HG03159 (cell line): Measurements from ENCODE around the gene GSTO1.
"Not testable (repeated sequence)": the region's sequence is repeated elsewhere in the genome, so short reads cannot be mapped to it uniquely, and the experiment has no call there.

Experiments
- ATAC-seq: cut with Tn5 transposase; IDR thresholded peaks from one replicate; pipeline ENCODE4 v1.9.1; 2021; ENCODE audit warnings: mild to moderate bottlenecking, moderate library complexity; ENCODE audit not compliant: unreplicated experiment

GSTO1 gene

GRCh38 chr10:104248931-104249330, 5.8 kb upstream of the GSTO1 start:
- not testable (repeated sequence) for ATAC-seq

DNA sequence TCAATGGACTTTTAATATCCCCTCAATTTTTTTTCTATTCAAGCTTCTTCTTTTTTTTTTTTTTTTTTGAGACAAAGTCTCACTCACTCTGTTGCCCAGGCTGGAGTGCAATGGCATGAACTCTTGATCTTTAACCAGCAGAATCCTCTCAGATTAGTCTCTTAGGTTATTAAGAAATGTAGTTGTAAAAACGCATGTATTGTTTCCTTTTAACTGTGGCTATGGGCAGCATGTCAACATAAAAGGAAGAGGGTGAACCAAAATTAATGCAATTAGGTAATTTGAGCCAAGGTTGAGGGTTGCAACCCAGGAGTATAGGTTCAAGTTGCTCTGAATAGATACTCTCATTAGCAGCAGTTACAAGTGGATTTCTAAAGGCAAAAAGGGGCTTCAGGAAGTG, 4.3 kb upstream of the GSTO1 start:
- ATAC-seq, result no peak

GRCh38 chr10:104251443-104251842, 3.2 kb upstream of the GSTO1 start:
- no peak for ATAC-seq

DNA sequence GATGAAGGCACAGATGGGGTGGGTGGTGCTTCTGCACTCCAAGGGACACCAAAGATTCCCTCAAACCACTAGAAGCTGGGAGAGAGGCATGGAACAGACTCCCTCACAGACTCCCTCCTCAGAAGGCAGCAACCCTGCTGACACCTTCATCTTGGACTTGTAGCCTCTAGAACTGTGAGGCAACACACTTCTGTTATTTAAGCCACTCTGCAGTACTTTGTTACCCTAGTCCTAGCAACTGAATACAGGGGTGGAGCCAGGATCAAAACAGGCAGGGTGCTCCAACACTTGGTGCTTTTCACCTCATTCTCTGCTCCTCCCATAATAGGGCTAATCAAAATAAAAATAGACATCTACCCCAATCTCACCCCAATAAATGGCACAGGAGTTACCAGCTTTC, 2.3 kb upstream of the GSTO1 start:
- ATAC-seq, result no peak

DNA sequence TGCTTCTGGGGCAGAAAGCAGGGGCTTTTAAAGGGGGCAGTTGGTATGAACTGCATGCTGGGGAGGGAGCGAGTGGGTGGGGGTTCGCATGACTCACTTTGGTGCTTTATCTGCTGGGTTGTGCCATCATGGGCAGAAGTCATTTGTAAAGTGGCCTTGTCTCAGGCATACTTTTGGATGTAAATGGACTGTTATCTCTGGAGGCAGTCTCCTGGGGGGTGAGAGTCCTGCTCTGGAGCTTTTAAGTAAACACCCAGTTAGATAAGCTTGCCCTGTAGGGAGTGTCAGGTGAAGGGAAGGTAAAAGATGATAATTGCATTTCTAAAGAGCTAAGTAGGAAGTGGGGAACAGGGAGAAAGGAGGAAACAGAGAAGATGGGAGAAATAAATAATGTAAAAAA, 1.6 kb upstream of the GSTO1 start:
- ATAC-seq, result no peak

- ATAC-seq, result no peak
Observed at GRCh38 chr10:104253606-104254410, 884 bp upstream of the GSTO1 start.

- ATAC-seq, result no peak
Observed at GRCh38 chr10:104255311-104255981, 754 bp downstream of the GSTO1 start.

DNA sequence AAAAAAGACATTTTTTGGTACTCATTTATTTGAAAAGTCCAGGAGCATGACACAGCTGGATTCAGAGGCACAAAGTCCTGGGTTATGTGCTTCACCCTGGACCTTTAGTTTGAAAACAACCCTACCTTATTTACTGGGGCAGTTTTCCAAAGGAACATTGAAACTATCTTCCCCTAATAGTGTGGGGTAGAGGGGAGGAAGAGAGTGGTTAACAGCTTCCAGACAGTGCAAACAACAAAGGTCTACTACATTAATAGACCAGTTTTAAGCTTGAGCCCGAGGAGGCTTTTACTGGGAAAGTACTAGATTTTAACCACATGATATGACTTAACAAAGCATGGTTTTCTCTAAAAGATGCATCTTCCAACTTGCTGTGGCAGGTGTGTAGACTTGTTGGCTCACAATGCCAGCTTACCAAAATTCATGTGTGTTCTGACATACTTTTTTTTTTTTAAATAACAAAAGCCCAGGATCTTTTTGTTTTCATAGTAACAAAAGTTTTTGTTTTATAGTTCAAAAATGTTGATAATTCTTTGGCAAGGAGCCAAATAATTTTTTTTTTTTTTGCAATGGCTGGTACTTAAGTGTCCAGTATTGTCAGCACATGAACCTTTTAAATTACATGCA, 1.8 kb downstream of the GSTO1 start:
- no peak for ATAC-seq

DNA sequence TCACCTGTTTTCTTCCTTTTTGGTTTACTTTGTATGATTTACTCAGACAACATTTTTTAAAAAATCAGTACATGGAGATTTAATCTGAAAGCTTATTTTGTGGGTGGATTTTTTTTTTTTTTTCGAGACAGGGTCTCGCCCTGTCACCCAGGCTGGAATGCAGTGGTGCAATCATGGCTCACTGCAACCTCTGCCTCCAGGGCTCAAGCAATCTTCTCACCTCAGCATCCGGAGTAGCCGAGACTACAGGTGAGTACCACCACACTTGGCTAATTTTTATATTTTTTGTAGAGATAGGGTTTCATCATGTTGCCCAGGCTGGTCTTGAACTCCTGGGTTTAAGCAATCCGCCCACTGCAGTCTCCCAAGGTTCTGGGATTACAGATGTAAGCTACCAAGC, 2.5 kb downstream of the GSTO1 start:
- no peak for ATAC-seq

DNA sequence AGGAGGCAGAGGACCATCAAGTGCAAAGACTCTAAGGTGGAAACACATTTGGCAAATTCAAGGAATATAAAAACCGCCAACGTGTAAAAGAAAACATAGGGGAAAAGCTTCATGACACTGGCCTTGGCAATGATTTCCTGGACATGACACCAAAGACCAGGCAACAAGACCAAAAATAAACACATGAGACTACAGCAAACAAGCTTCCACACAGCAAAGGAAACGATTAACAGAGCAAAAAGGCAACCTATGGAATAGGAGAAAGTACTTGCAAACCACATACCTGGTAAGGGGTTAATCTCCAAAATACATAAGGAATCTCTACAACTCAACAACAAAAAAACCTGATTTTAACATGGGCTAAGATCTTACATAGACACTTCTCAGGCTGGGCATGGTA, 3.5 kb downstream of the GSTO1 start:
- no peak for ATAC-seq

GRCh38 chr10:104259456-104259855, 4.8 kb downstream of the GSTO1 start:
- ATAC-seq, result no peak

DNA sequence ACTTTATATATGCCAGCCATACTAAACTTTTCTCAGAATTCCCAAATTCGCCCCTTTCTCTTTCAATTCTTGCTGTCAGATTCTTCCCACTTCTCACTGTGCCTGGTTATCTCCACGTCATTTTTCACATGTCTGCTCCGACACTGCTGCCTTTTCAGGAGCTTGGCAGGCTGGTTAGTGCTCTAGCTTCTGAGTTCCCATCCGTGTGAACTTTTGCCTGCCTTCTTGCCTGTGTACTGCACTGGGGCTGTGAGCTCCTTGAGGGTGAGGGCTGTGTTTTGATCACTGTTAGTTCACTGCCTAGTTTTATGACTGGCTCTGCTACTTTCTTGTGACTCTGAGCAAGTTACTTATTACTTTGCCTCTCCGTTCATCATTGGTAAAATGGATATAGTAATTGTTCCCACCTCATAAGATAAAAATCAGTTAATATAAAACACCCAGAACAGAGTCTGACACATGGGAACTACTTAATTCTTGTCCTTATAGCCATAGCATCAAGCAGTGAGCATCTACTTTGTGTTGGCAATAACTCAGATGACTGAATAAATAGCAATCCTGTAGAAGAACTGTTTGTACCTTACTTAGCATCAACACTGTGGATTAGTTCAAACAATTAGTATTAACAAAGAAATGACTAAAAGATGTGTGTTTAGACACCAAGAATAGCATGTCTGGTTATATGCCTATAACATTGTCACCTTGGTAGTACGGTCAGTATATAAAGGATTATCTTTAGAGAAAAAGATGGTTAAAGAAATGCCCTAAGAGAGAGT, 5.5 kb downstream of the GSTO1 start:
- ATAC-seq, result no peak

DNA sequence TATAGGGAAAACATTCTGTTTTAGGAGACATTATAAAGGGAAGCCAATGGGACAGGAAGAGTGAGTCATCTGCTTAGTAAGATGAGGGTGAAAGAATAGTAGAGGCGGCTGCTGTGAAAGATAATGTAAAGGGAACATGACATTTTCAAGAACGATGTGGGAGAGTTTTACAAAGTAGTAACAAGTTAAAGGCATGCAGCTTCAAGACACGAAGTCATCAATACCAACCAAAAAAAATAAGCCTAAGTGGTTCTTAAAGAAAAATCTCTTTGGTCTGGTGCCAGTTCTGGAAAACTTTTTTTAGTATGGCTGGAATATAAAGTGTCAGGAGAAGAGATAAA, 6.1 kb downstream of the GSTO1 start:
- no peak for ATAC-seq

- no peak for ATAC-seq
Observed at GRCh38 chr10:104262055-104262454, 7.4 kb downstream of the GSTO1 start.

- no peak for ATAC-seq
Observed at GRCh38 chr10:104264783-104265182, 10.1 kb downstream of the GSTO1 start.

DNA sequence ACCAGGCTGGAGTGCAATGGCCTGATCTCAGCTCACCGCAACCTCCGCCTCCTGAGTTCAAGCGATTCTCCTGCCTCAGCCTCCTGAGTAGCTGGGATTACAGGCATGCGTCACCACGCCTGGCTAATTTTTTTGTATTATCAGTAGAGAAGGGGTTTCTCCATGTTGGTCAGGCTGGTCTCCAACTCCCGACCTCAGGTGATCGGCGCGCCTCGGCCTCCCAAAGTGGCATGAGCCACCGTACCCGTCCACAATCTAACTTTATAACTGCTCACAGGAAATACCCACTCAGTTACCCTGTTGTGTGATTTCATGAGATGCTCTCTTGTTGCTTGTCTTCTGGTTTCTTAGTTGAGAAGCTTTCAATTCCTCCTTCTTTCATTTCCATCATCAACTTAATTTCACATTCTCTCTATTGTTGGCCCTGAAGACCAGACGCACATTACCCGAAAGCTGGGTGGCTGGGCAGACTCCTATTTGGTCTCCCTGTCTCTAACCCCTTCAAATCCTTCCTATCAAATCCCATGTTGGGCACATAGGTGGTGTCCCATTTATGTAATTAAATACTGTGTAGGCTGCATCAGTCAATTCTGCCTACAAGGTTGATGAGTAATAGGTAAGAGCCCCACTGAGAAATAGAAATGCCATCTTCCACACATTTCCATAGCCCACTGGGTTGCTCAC, 13.2 kb downstream of the GSTO1 start:
- ATAC-seq, result no peak

GRCh38 chr10:104268405-104268712, 13.7 kb downstream of the GSTO1 start:
- no peak for ATAC-seq

GRCh38 chr10:104268713-104269645, 14.3 kb downstream of the GSTO1 start, which contains the start of gene GSTO2:
Gene GSTO2 (plus strand): TSS chr10:104269184. CDS start chr10:104274916, 5,732 bp downstream.
- peak; percentile 98 for ATAC-seq

- no peak for ATAC-seq
Observed at GRCh38 chr10:104273286-104273685, 18.6 kb downstream of the GSTO1 start.
